Loucy (cell line): ENCODE results near the gene CYP4F8.
"Not testable (repeated sequence)": the region's sequence is repeated elsewhere in the genome, so short reads cannot be mapped to it uniquely, and the experiment has no call there.

Source experiments
- CTCF ChIP-seq: fragments of 200-600 bp; sonication (generic); conservative IDR thresholded peaks from 2 replicates; pipeline ENCODE4 v1.5.1; 2014; ENCODE audit warnings: mild to moderate bottlenecking, antibody characterized with exemption, low read length
- EZH2phosphoT487 ChIP-seq: fragments of 200-600 bp; IDR thresholded peaks from 2 replicates; pipeline ENCODE4 v1.6.1; 2018; ENCODE audit warnings: antibody characterized with exemption, mild to moderate bottlenecking, moderate library complexity, borderline replicate concordance

GRCh38 chr19:15650123-15650522 lies 35.1 kb downstream of the CYP4F8 start:
- not testable (repeated sequence) for TF ChIP-seq CTCF, EZH2phosphoT487
